OCI-LY7 (cell line): Measurements from ENCODE around the gene ACAP1. TPM values are rescaled to one million over a fixed set of nuclear protein-coding genes. Genes with fewer than 3 reads are reported as not detected.

Experiments used
- BruUV-seq: library from RNA; stranded (reverse); fragments of 400-500 nt; replicated peaks from 2 replicates; lab custom pipeline; 2021; lab: Mats Ljungman, UMichigan
- CTCF ChIA-PET: fragments of 300-600 bp; sonication (Branson Sonifier 250); formaldehyde crosslinking; loops from one replicate; lab custom pipeline; 2022; ENCODE audit warnings: antibody characterized with exemption; ENCODE audit not compliant: unreplicated experiment; lab: Charles Lee
- POLR2A ChIA-PET: fragments of 300-600 bp; sonication (Branson Sonifier 250); formaldehyde crosslinking; loops from one replicate; lab custom pipeline; 2022; ENCODE audit warnings: antibody characterized with exemption; lab: Charles Lee
- DNase-seq: peaks from one replicate; pipeline ENCODE4 v3.0.0-alpha.2; 2015; ENCODE audit warnings: low spot score
- H2AFZ ChIP-seq: fragments of 200-600 bp; sonication (generic), shearing (Covaris generic); 2 replicates; pipeline ENCODE4 v1.6.1; 2014; ENCODE audit warnings: mild to moderate bottlenecking, antibody characterized with exemption, low read length, moderate library complexity
- H3K27ac ChIP-seq: fragments of 200-600 bp; sonication (generic); 2 replicates; pipeline ENCODE4 v1.5.1; 2014; ENCODE audit warnings: mixed run types, low read depth, mild to moderate bottlenecking, moderate library complexity, low read length, inconsistent platforms; ENCODE audit not compliant: poor library complexity, severe bottlenecking
- H3K36me3 ChIP-seq: fragments of 200-600 bp; sonication (generic); 2 replicates; pipeline ENCODE4 v1.6.1; 2014; ENCODE audit warnings: mild to moderate bottlenecking, antibody characterized with exemption, low read length, moderate library complexity, mixed read lengths; ENCODE audit not compliant: insufficient read depth
- H3K4me1 ChIP-seq: fragments of 200-600 bp; sonication (generic); 2 replicates; pipeline ENCODE4 v1.5.1; 2014; ENCODE audit warnings: mild to moderate bottlenecking, low read length; ENCODE audit not compliant: insufficient read depth, poor library complexity, severe bottlenecking
- H3K4me2 ChIP-seq: fragments of 200-600 bp; sonication (generic); 2 replicates; pipeline ENCODE4 v1.6.1; 2014; ENCODE audit warnings: mild to moderate bottlenecking, low read length
- H3K4me3 ChIP-seq: fragments of 200-600 bp; sonication (generic); 2 replicates; pipeline ENCODE4 v1.5.1; 2014; ENCODE audit warnings: mild to moderate bottlenecking, low read depth, low read length; ENCODE audit not compliant: poor library complexity, severe bottlenecking
- H3K79me2 ChIP-seq: fragments of 200-600 bp; sonication (generic); 2 replicates; pipeline ENCODE4 v1.6.1; 2016; ENCODE audit warnings: low read depth, mild to moderate bottlenecking, low read length, moderate library complexity, mixed read lengths; ENCODE audit not compliant: insufficient read depth
- H3K9me2 ChIP-seq: fragments of 200-600 bp; sonication (generic); 2 replicates; pipeline ENCODE4 v1.6.1; 2016; ENCODE audit warnings: mild to moderate bottlenecking, low read length, mixed read lengths; ENCODE audit not compliant: insufficient read depth
- H3K9me3 ChIP-seq: fragments of 200-600 bp; sonication (generic); 2 replicates; pipeline ENCODE4 v1.6.1; 2014; ENCODE audit warnings: mild to moderate bottlenecking, mixed run types, low read length, mixed read lengths
- H4K20me1 ChIP-seq: fragments of 200-600 bp; sonication (generic); 2 replicates; pipeline ENCODE4 v1.6.1; 2014; ENCODE audit warnings: mild to moderate bottlenecking, antibody characterized with exemption, low read length, moderate library complexity, mixed read lengths; ENCODE audit not compliant: insufficient read depth
- CTCF ChIP-seq: fragments of 200-600 bp; sonication (generic); conservative IDR thresholded peaks from 2 replicates; pipeline ENCODE4 v1.5.1; 2014; ENCODE audit warnings: mild to moderate bottlenecking, antibody characterized with exemption, low read length, moderate library complexity, mixed read lengths
- EZH2phosphoT487 ChIP-seq: fragments of 200-600 bp; sonication (generic); IDR thresholded peaks from 2 replicates; pipeline ENCODE4 v1.6.1; 2018; ENCODE audit warnings: low read depth, borderline replicate concordance, mild to moderate bottlenecking, mixed run types, antibody characterized with exemption, low read length, moderate library complexity, mixed read lengths
- intact Hi-C: fragments of 100-400 bp; cut with micrococcal nuclease; formaldehyde crosslinking; loops from one replicate; pipeline ENCODE4 v1.10.0; 2022; ENCODE audit not compliant: unreplicated experiment
- total RNA-seq, 2 experiments: library from RNA; depleted of rRNA in 1 of 2; stranded (reverse); fragments of >200 nt in 1 of 2; shearing (Covaris generic) in 1 of 2; gene quantifications; 2 replicates each; pipeline ENCODE4 v1.2.3, GENCODE V29; 2014 to 2022

ACAP1 gene
- total RNA-seq, 2 experiments from 2014 or later: 117 to 259 TPM

- BruUV-seq: no TSS peak
- intact Hi-C loops: loop anchor here (1.0 to 5.0 kb wide), 3 partner anchors 16 to 249 kb away; no protein-coding TSS in a partner anchor
- peak overlapping the region; percentile 78 for H3K4me2 ChIP-seq
These were observed 40.0 kb upstream of the ACAP1 start for GRCh38 chr17:7296189-7296861.

GRCh38 chr17:7304179-7304578, 32.1 kb upstream of the ACAP1 start:
- Histone ChIP-seq H3K27ac (no peak overlapping the region), H3K9me2 (no peaks in the 10 kb centered on the region), H3K9me3 (no peaks in the 10 kb centered on the region), H2AFZ (no peak overlapping the region), H3K79me2 (peaks cover 18% of the 10 kb centered on the region), H4K20me1 (peaks cover 6% of the 10 kb centered on the region; the same call in 1 of the 2 replicates), H3K4me2 (no peak overlapping the region), H3K4me3 (no peak overlapping the region), H3K4me1 (peaks cover 13% of the 10 kb centered on the region), H3K36me3 (peaks cover 17% of the 10 kb centered on the region)
- DNase-seq: no peak
- no TSS peak for BruUV-seq
- CTCF ChIA-PET: no interaction called here
- intact Hi-C loops: no loop called here
- TF ChIP-seq EZH2phosphoT487: no peak
- no peak for TF ChIP-seq CTCF
- POLR2A ChIA-PET: interaction anchor here (0.6 to 2.0 kb wide), 3 partner anchors 25 to 794 kb away, joined by 6 to 12 read pairs (median 6); partner anchors contain the start of gene NEURL4

More at GRCh38 chr17:7296189-7296861, 40.0 kb upstream of the ACAP1 start:
- Histone ChIP-seq H3K9me2 (no peaks in the 10 kb centered on the region), H3K4me3 (peak overlapping the region; percentile 70), H3K27ac (no peak overlapping the region), H3K79me2 (no peaks in the 10 kb centered on the region), H3K4me1 (peaks cover 35% of the 10 kb centered on the region), H3K9me3 (no peaks in the 10 kb centered on the region), H4K20me1 (no peaks in the 10 kb centered on the region), H2AFZ (peak overlapping the region; percentile 66), H3K36me3 (no peaks in the 10 kb centered on the region)
- peak; percentile 76 for DNase-seq
- CTCF ChIA-PET: interaction anchor here (0.6 to 1.2 kb wide), 4 partner anchors 10 to 34 kb away, joined by 3 to 4 read pairs (median 3); partner anchors contain the start of gene SLC2A4
- TF ChIP-seq EZH2phosphoT487 (no peak), CTCF (peak; percentile 96)
- POLR2A ChIA-PET: interaction anchor here (0.6 to 1.5 kb wide), 4 partner anchors 9 to 102 kb away, joined by 4 to 7 read pairs (median 6); partner anchors contain the start of gene ACAP1
